H9 (cell line): ENCODE data around the gene KATNB1. TPM values are rescaled to one million over a fixed set of nuclear protein-coding genes. Genes with fewer than 3 reads are reported as not detected.
A peak's percentile ranks its signal among the peaks of the same experiment; 100 is the strongest.

Experiments
- DNase-seq: peaks from one replicate; pipeline ENCODE4 v3.0.0-alpha.2; 2017
- H2AFZ ChIP-seq: one replicate; pipeline ENCODE4 v1.6.1; 2013; ENCODE audit warnings: mild to moderate bottlenecking, low read length, control low read depth, moderate library complexity
- H2AK5ac ChIP-seq: 2 replicates; pipeline ENCODE4 v1.6.1; 2013; ENCODE audit warnings: low read length, control low read depth, mixed read lengths; ENCODE audit not compliant: insufficient read length
- H2BK120ac ChIP-seq: one replicate; pipeline ENCODE4 v1.6.1; 2013; ENCODE audit warnings: low read depth, mild to moderate bottlenecking, low read length, control low read depth, inconsistent platforms; ENCODE audit not compliant: poor library complexity, severe bottlenecking
- H2BK12ac ChIP-seq: 2 replicates; pipeline ENCODE4 v1.6.1; 2013; ENCODE audit warnings: low read length, control low read depth, mixed read lengths, low read depth; ENCODE audit not compliant: insufficient read length
- H2BK15ac ChIP-seq: 2 replicates; pipeline ENCODE4 v1.6.1; 2013; ENCODE audit warnings: low read depth, low read length, control low read depth
- H2BK20ac ChIP-seq: one replicate; pipeline ENCODE4 v1.6.1; 2013; ENCODE audit warnings: low read depth, mild to moderate bottlenecking, low read length, control low read depth, inconsistent platforms; ENCODE audit not compliant: poor library complexity, severe bottlenecking
- H2BK5ac ChIP-seq: 2 replicates; pipeline ENCODE4 v1.6.1; 2013; ENCODE audit warnings: low read length, control low read depth, mixed read lengths; ENCODE audit not compliant: insufficient read length
- H3K14ac ChIP-seq: 2 replicates; pipeline ENCODE4 v1.6.1; 2013; ENCODE audit warnings: low read length, control low read depth; ENCODE audit not compliant: insufficient read depth
- H3K18ac ChIP-seq: 2 replicates; pipeline ENCODE4 v1.6.1; 2013; ENCODE audit warnings: low read depth, mild to moderate bottlenecking, mixed read lengths, low read length, control low read depth; ENCODE audit not compliant: insufficient read length
- H3K23ac ChIP-seq: 2 replicates; pipeline ENCODE4 v1.6.1; 2013; ENCODE audit warnings: low read length, control low read depth, mixed read lengths, low read depth; ENCODE audit not compliant: insufficient read length
- H3K23me2 ChIP-seq: 2 replicates; pipeline ENCODE4 v1.6.1; 2013; ENCODE audit warnings: low read depth, mild to moderate bottlenecking, mixed read lengths, low read length, control low read depth; ENCODE audit not compliant: insufficient read length, poor library complexity, severe bottlenecking
- H3K27ac ChIP-seq: 2 replicates; pipeline ENCODE4 v1.5.1; 2013; ENCODE audit warnings: low read length, control low read depth, mixed read lengths, low read depth; ENCODE audit not compliant: insufficient read length
- H3K27me3 ChIP-seq: 2 replicates; pipeline ENCODE4 v1.6.1; 2013; ENCODE audit warnings: low read length, control low read depth, inconsistent platforms; ENCODE audit not compliant: insufficient read depth
- H3K4ac ChIP-seq: 2 replicates; pipeline ENCODE4 v1.6.1; 2013; ENCODE audit warnings: low read depth, mild to moderate bottlenecking, control low read depth, inconsistent platforms, low read length, moderate library complexity
- H3K4me1 ChIP-seq: 2 replicates; pipeline ENCODE4 v1.6.1; 2013; ENCODE audit warnings: low read length, control low read depth, inconsistent platforms; ENCODE audit not compliant: insufficient read depth
- H3K4me2 ChIP-seq: 2 replicates; pipeline ENCODE4 v1.6.1; 2013; ENCODE audit warnings: low read length, control low read depth, mixed read lengths; ENCODE audit not compliant: insufficient read length, insufficient read depth
- H3K56ac ChIP-seq: 2 replicates; pipeline ENCODE4 v1.6.1; 2013; ENCODE audit warnings: low read depth, mild to moderate bottlenecking, mixed read lengths, low read length, control low read depth; ENCODE audit not compliant: insufficient read length
- H3K79me1 ChIP-seq: 2 replicates; pipeline ENCODE4 v1.6.1; 2013; ENCODE audit warnings: low read depth, mild to moderate bottlenecking, moderate library complexity, low read length, control low read depth, inconsistent platforms; ENCODE audit not compliant: insufficient read depth, poor library complexity, severe bottlenecking
- H3K79me2 ChIP-seq: 2 replicates; pipeline ENCODE4 v1.6.1; 2013; ENCODE audit warnings: low read length, control low read depth, inconsistent platforms; ENCODE audit not compliant: insufficient read depth
- H3K9ac ChIP-seq: 2 replicates; pipeline ENCODE4 v1.6.1; 2013; ENCODE audit warnings: low read length, control low read depth, mixed read lengths; ENCODE audit not compliant: insufficient read length; ENCODE audit errors: extremely low read depth
- H3K9me3 ChIP-seq: one replicate; pipeline ENCODE4 v1.6.1; 2013; ENCODE audit warnings: low read depth, low read length, inconsistent platforms; ENCODE audit not compliant: control insufficient read depth
- H3T11ph ChIP-seq: one replicate; pipeline ENCODE4 v1.6.1; 2013; ENCODE audit warnings: mild to moderate bottlenecking, low read length, control low read depth, inconsistent platforms
- H4K20me1 ChIP-seq: one replicate; pipeline ENCODE4 v1.6.1; 2013; ENCODE audit not compliant: control insufficient read depth, insufficient read length, insufficient read depth
- H4K5ac ChIP-seq: 2 replicates; pipeline ENCODE4 v1.6.1; 2013; ENCODE audit warnings: low read depth, mild to moderate bottlenecking, mixed read lengths, low read length, control low read depth; ENCODE audit not compliant: insufficient read length
- H4K8ac ChIP-seq: replicated peaks from 2 replicates; pipeline ENCODE4 v1.6.1; 2013; ENCODE audit warnings: low read length, control low read depth, mixed read lengths, low read depth; ENCODE audit not compliant: insufficient read length
- H4K91ac ChIP-seq: 2 replicates; pipeline ENCODE4 v1.6.1; 2013; ENCODE audit warnings: low read depth, mild to moderate bottlenecking, moderate library complexity, mixed read lengths, low read length, control low read depth; ENCODE audit not compliant: insufficient read length
- H3K27ac Mint-ChIP-seq, 3 experiments: 2 replicates in 2 of 3; 3 replicates in 1 of 3; pipeline ENCODE4 v1.8.0; 2020 to 2021; ENCODE audit warnings: mixed read lengths in 3 of 3, mild to moderate bottlenecking in 1 of 3, moderate library complexity in 1 of 3
- H3K27me3 Mint-ChIP-seq: 2 replicates; pipeline ENCODE4 v1.8.0; 2021; ENCODE audit warnings: low read depth, mild to moderate bottlenecking, moderate library complexity, mixed read lengths
- H3K36me3 Mint-ChIP-seq, 3 experiments: 2 replicates in 2 of 3; 3 replicates in 1 of 3; pipeline ENCODE4 v1.8.0; 2020 to 2021; ENCODE audit warnings: low read depth in 3 of 3, mixed read lengths in 3 of 3; ENCODE audit not compliant: insufficient read depth in 1 of 3
- H3K4me1 Mint-ChIP-seq, 2 experiments: 2 replicates each; pipeline ENCODE4 v1.8.0; 2020; ENCODE audit warnings: mixed read lengths in 2 of 2
- H3K4me3 Mint-ChIP-seq, 2 experiments: 2 replicates in 1 of 2; 3 replicates in 1 of 2; pipeline ENCODE4 v1.8.0; 2020 to 2021; ENCODE audit warnings: mild to moderate bottlenecking in 2 of 2, mixed read lengths in 2 of 2, moderate library complexity in 1 of 2
- H3K9me3 Mint-ChIP-seq, 2 experiments: 2 replicates in 1 of 2; 3 replicates in 1 of 2; pipeline ENCODE4 v1.8.0; 2020; ENCODE audit warnings: mild to moderate bottlenecking in 2 of 2, mixed read lengths in 2 of 2, moderate library complexity in 1 of 2
- CTCF ChIP-seq: fragments of 200-600 bp; sonication (generic); conservative IDR thresholded peaks from 3 replicates; pipeline ENCODE4 v1.8.0; 2021; ENCODE audit warnings: antibody characterized with exemption, mild to moderate bottlenecking
- WGBS: extraction: QIAGEN DNeasy Blood & Tissue Kit; methylation state at CpG from one replicate; pipeline ENCODE4 v1.1.7; 2013; ENCODE audit warnings: missing lambda C conversion rate, low lambda C conversion rate, mixed read lengths; ENCODE audit not compliant: insufficient read length; ENCODE audit errors: extremely low coverage; 5-methylcytosine and 5-hydroxymethylcytosine counted together
- total RNA-seq: library from RNA; stranded (reverse); gene quantifications from 2 replicates; pipeline ENCODE4 v1.2.1, GENCODE V29; 2021

The KATNB1 gene
- total RNA-seq, 1 experiment from 2014 or later, result 29.9 TPM

- Histone ChIP-seq H3K4me2 (no peak overlapping the region), H4K5ac (no peak overlapping the region), H2BK12ac (no peak overlapping the region), H3K18ac (no peak overlapping the region), H3K27ac (no peak overlapping the region), H3K14ac (no peak overlapping the region), H2BK15ac (no peak overlapping the region), H3K23me2 (no peaks in the 10 kb centered on the region), H2BK5ac (no peak overlapping the region), H2AFZ (no peak overlapping the region), H3K79me1 (no peaks in the 10 kb centered on the region), H3T11ph (no peak overlapping the region), H3K4me1 (peaks cover 4% of the 10 kb centered on the region; the same call in 1 of the 2 replicates), H3K9ac (no peak overlapping the region), H3K23ac (no peak overlapping the region), H4K91ac (no peak overlapping the region), H3K79me2 (no peaks in the 10 kb centered on the region), H3K27me3 (no peaks in the 10 kb centered on the region), H2AK5ac (no peak overlapping the region), H4K20me1 (peaks cover 3% of the 10 kb centered on the region), H3K56ac (no peak overlapping the region), H4K8ac (no peak overlapping the region), H3K4ac (no peak overlapping the region), H2BK20ac (no peak overlapping the region), H3K9me3 (no peaks in the 10 kb centered on the region), H2BK120ac (no peak overlapping the region)
- Mint-ChIP-seq H3K27me3 (no peaks in the 10 kb centered on the region; the same call in 1 of the 2 replicates), H3K36me3 (peaks cover 4 to 5% (median 5%) of the 10 kb centered on the region in 3 experiments; a peak in 3 of 7 replicates), H3K4me1 (peaks cover 6 to 30% of the 10 kb centered on the region in 2 experiments), H3K27ac (peak overlapping the region in 1 of 3 experiments; percentile 92; a peak in 1 of 7 replicates), H3K9me3 (no peaks in the 10 kb centered on the region), H3K4me3 (no peak overlapping the region)
- TF ChIP-seq CTCF, result no peak
- no CpG with 5 or more reads among the region's 15 CpGs for WGBS
- no peak for DNase-seq
These were observed 26.9 kb downstream of the KATNB1 start for GRCh38 chr16:57762365-57763040.
